HS-27A (cell line): ENCODE data around the gene IRF2.

Experiments used
- DNase-seq: peaks from one replicate; pipeline ENCODE4 v3.0.0-alpha.2; 2012; ENCODE audit warnings: low read depth, missing footprints

Gene IRF2

GRCh38 chr4:184409502-184409901, 64.8 kb downstream of the IRF2 start:
- DNase-seq = no peak

GRCh38 chr4:184408684-184409081, 65.7 kb downstream of the IRF2 start:
- no peak for DNase-seq

GRCh38 chr4:184408021-184408683, 66.2 kb downstream of the IRF2 start:
- DNase-seq = no peak

DNA sequence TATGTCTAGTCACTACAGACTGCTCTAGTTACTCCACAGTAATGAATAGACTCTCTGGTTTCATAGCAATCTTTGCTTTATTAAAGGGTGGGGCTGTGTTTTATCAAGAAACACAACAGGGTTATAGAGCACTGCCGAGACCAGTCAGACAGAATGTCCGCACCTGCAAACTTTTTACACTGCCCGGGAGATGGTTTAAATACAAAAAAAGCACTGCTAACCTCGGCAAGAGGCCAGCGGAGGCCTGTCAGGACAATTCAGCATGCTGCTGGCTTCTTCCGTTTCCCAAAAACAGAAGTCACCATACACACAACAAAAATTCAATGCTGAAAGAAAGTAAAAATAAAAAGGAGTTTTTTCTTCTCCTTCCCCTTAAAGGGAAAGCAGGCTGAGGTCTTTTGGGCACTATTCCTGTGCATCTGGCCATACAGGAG, 67.4 kb downstream of the IRF2 start:
- DNase-seq = no peak

DNA sequence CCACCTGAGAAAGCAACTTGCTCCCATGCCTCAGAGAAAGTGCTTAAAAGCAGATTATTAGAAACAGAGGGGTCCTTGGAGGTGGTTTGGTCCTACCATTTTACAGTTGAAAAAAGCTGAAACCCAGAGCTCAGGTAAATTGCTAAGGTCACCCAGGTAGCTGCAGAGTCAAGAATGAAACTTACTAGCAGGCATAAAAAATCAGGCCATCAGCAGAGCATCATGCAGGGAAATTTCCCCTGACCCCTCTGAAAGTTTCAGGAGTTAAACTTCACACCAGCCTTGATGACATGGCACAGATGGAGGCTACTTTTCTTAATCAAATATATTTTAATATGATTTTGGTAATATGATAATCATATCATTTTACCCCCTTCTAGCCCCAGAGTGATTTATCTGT, 70.3 kb downstream of the IRF2 start:
- DNase-seq = no peak

DNA sequence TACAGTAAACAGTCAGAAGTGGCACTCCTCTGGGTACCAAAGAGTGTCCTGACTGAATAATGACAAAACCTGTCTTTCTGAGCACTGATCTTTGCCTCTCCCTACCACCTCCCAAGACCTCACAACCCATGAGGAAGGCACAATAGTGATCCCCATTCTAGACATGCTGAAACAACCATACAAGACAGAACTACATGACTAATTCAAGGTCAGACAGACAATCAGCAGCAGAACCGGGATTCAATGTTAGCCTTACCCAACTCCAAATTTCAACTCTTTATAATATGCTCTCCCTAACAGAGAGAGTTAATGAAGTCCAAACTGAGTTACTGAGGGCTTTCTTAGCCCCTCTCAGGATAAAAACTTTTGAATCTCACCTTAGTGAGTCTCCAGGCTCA, 71.0 kb downstream of the IRF2 start:
- no peak for DNase-seq

GRCh38 chr4:184402740-184403383, 71.5 kb downstream of the IRF2 start:
- DNase-seq = no peak

GRCh38 chr4:184402239-184402638, 72.1 kb downstream of the IRF2 start:
- DNase-seq = no peak

GRCh38 chr4:184401397-184402171, 72.8 kb downstream of the IRF2 start:
- no peak for DNase-seq

DNA sequence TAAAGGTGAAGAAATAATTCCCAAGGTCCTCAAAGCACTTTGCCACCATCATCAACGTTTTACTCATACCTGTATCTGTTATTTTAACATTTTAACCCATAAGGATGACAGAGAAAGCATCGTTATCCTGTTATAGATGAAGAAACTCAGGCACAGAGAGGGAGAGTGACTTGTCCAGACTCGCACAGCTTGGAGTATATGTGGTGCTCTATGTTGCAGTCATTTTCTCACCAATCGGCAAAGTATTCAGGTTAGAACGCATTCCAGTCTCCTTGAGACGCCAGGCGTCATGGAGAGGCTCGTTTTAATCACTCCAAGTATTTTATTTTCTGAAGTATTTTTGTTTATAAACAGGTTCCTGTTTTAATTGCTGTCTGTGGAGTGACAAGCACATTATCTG, 73.5 kb downstream of the IRF2 start:
- DNase-seq = no peak

DNA sequence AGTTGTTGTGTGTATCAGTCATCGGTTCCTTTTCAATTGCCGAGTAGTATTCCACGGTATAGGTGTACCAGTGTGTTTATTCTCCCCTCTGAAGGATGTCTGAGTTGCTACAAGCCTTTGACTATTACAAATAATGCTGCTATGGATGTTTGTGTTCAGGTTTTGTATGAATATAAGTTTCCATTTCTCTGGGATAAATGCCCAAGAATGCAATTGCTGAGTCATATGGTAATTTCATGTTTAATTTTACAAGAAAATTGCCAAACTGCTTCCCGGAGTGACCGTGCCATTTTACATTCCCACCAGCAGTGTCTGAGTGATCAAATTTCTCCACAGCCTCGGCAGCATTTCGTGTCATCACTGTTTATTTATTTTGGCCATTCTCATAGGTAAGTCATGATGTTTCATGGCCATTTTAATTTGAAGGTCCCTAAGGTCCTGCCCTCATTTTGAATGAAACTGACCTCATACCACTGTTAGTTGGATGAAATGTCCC, 73.9 kb downstream of the IRF2 start:
- peak; percentile 42 for DNase-seq

- DNase-seq = no peak
Measured at GRCh38 chr4:184399512-184399908, 74.8 kb downstream of the IRF2 start.

- DNase-seq = no peak
Measured at GRCh38 chr4:184398741-184399511, 75.4 kb downstream of the IRF2 start.

GRCh38 chr4:184397516-184398163, 76.7 kb downstream of the IRF2 start:
- no peak for DNase-seq

DNA sequence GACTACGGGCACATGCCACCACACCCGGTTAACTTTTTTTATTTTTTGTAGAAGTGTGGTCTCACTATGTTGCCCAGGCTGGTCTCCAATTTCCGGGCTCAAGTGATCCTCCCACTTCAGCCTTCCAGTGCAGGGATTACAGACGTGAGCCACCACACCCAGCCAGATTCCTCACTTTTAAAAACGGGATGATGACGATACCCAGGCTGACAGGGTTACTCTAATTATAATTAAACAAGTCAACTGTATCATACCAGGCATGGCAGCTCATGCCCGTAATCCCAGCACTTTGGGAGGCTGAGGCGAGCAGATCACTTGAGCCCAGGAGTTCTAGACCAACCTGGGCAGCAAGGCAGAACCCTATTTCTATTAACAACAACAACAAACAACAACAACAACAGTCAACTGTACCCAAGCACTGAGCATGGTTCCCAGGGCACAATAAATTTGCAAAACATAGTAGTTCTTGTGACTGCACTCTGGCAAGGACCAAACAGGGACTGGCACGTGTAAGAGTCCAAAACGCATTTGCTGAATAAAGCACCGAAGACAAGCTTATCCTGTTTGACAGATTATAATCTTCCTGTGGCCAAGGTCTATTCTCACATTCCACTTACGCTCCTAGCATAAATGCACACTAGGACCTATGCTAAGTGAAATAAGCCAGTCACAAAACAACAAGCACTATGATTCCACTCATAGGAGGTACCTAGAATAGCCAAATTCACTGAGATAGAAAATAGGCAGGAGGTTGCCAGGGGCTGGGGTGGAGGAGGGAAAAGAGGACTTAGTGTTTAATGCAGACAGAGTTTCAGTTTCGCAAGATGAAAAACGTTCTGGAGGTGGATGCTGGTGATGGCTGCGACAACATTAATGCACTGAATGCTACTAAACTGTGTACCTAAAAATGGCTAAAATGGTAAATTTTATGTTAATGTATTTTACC, 77.5 kb downstream of the IRF2 start:
- no peak for DNase-seq

DNA sequence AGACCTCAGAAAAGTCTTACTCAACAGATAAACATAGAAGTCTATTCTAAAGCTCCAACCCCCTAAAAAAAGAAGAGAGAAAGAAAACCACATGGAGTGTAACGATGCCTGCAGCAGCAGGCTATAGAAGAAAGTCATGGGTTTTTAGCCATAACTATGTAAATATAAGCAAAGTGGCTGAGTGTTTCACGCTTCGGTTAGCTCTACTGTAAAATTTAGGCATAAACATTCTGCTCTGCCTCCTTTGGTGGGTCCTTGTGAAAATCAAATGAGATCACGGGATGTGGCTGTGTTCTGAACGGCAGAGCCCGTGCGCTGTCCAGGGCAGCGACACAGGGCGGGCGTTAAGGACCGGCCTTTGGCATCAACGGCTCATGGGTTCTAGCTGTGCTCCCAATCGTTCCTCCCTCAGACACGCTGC, 78.4 kb downstream of the IRF2 start:
- DNase-seq = no peak

GRCh38 chr4:184395451-184395917, 78.9 kb downstream of the IRF2 start:
- DNase-seq = no peak

DNA sequence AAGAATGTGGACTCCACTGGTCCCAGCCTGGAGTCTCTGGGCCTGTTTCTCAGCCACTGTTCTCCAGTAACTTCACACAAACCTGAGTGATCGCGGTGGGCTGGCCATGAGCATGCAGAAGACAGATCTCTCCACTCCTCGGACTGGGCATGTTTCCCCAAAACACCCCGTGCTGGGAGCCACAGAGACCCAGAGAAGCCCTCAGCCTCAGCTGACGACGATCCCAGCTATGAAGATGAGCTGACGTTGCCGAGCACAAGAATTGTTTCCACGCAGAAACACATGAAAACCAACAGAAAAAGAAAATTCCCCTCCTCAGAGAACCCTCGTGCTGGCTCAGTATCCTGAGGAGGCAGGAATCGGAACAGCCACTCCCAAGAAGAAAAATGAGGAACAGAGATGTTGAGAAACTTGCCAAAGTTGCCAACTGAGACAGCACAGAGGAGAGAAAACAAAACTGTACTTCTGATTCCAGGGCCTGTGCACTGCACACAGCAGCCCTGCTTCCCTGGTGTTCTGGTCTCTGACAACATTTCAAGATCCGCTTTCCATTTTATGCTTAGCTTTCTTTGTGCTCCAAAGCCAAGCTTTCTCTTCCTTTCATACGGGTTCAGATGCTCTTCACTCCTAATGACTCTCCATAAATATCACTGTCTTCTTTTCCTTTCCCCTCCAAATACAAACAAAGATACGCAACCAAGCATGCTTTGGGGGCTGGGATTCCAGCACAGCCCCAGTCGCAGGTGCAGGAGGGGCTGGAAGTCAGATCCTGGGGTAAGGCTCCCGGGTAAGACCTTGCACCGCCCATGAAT, 81.4 kb downstream of the IRF2 start:
- DNase-seq = no peak

- DNase-seq = no peak
Measured at GRCh38 chr4:184392316-184392715, 82.0 kb downstream of the IRF2 start.
